T-helper 22 cell (primary cell): ENCODE results near the gene WSCD2.

Experiments used
- DNase-seq: peaks from one replicate; pipeline ENCODE4 v3.0.0-alpha.2; 2020; ENCODE audit warnings: low read depth

The WSCD2 gene

DNA sequence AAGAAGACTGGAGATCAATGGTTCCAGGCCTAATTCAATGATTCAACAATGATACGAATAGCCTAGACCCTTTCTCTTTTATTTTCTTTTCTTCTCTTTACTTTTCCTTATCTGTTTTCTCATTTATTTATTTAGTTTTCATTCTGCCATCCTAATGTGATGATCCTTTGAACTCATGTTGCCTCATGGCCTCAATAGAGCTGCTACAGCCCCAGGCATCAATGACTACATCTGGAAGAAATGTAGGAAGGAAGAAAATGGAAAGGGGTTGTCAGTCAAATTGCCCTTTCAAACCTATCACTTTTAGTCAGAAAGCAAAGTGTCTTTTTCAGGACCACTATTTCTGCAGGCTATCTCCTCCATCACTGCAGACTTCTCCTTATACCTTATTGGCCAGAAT is 140.1 kb downstream of the WSCD2 start:
- no peak for DNase-seq

DNA sequence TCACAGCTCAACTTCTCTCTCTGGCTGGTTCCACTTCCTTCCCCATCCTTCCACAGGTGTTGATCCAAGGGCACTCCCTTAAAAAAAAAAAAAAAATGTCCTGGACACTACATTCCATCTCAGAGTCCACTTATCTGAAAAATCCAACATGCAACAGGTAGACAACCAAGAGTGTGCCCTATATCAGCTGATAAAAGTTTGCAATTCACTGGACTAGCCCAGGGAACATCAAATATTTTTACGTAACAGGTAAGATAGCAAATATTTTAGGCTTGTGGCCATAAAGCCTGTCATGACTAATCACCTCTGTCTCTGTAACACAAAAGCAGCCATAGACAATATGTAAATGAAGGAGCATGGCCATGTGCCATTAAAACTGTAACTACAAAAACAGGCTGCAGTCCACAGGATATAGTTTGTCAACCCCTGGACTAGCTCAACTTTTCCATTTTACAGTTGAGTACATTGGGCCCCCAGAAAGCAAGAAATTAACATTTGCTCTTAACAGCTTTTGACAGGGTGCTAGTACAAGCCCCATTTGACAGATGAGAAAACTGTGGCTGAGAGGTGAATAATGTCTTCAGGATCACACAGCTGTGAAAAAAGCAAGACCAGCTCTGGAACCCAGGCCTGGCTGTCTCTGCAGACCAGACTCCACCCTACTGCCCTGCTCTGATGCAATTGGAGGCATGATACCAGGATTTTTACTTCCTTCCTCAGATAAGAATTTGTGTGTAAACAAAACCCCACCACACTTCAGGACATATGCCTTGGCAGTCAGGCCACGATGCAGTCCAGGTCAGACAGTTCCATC is 141.2 kb downstream of the WSCD2 start:
- no peak for DNase-seq

DNA sequence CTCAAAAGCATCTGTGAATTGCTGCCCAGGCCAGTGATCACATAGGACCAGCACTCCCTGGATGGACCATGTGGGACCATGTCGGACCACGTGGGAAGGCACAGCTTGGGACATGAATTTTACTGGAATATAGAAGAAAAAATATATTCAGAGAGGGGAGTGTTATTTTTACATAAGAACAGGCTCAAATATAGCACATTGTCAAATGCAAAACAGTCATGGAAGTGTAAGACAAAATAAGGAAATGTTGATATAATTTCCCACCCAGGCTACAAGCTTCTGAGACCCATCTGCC is 141.7 kb downstream of the WSCD2 start:
- no peak for DNase-seq

DNA sequence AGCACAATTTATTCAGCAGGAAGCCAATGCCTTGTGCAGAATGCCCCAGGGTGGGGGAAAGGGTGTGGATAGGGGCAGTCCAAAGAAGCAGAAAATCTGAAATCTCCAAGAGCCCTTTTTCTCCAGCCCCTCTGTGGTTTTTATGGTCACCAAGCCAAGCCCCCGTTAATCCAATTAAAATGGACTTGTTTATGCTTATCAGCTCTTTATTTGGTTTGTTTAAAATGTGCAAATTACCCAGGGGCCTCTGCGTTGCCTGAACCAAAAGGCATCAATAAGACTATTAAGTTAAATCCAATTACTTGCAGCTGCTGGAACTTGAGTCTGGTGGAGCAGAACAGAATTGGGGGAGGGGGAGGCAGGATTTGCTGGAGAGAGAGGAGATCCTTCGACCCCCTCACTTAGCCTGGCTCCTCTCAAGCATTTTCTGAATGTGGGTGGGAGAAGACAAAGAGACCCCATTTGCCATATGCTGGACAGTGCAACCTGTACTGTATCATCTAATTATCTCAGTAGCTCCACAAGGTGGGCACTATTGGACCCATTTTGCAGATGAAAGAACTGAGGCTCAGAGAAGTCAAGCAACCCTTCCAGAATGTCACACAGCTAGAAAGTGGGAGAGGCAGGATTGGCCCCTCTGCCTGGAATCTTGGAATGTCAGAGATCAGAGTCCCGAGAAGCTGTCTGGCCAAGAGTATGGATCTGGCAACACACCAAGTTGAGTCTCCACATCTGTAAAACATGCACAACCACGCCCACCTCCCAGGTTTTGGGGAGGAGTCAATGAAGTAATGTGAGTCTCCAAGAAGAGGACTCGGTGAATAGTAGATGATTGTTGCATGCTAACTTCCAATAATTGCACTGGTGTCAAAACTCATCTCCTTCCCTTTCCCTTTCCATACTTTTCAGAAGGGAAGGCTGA is 143.1 kb downstream of the WSCD2 start:
- DNase-seq, result no peak

DNA sequence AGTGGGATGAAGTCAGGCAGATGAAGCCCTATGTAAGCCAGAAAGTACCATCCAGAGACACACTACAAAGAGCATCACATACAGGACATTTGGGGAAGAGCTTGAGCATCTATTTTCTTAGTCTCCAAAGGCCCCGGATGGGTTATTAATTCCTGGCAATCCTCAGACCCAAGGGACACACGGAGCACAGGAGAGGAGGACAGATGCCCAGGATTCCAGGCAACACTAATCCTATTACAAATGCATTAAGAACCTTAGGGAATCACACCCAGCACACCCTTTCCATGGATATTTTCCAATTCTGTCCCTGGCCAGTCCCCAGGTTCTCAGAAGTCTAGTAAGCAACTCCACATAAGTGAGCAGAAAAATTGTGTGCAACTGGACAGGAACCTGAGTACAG is 144.1 kb downstream of the WSCD2 start:
- no peak for DNase-seq

DNA sequence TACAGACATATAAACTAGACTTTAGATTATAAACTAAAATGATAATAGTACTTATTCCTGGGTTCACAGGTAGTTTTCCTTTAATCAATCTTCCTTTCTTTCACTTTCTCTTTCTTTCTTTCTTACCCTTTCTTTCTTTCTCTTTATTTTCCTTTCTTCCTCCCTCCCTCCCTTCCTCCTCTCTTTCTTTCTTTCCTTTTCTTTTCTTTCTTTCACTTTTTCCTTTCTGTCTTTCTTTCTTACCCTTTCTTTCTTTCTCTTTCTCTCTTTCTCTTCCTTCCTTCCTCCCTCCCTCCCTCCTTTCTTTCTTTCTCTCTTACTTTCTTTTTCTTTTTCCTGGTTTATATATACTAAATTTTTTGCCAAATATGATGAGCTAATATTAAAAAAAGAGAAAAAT is 148.5 kb downstream of the WSCD2 start:
- DNase-seq, result no peak

DNA sequence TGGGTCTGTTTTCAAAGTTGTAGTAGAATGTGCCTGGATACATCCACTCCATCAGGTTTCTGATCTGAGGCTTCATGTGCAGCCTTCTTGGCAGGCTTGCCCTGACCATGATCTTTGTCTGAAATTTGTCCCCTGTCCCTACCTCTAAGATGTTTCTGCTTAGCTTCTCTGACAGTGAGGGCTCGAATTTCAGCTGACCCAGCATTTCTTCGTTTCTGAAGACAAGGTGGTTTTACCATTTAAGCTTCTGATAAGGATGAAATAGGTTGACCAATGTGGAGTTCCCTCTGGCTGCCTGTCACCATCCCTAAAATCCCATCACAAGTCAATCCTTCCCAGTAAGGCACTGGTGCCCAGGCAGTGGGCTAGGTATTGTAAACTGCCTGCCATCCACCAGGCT is 153.1 kb downstream of the WSCD2 start:
- DNase-seq, result no peak

DNA sequence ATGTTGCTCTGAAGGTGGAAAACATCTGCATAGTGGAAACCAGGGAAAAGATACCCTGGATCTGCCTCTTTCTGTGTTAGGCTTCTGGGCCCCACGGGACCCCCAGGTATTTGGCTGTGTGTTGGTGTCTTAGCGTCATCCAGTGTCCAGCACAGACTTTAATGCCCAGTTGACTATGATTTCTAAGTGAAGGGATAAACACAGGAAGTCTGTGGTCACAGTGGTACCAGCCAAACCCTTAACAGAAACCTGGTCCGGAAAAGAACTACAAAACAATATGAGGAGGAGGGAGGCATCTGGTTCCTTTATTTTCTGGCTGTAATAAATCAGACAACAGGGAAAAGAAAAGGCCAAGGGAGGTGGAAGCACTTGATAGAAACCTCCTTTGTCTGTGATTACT is 153.6 kb downstream of the WSCD2 start:
- DNase-seq, result no peak

DNA sequence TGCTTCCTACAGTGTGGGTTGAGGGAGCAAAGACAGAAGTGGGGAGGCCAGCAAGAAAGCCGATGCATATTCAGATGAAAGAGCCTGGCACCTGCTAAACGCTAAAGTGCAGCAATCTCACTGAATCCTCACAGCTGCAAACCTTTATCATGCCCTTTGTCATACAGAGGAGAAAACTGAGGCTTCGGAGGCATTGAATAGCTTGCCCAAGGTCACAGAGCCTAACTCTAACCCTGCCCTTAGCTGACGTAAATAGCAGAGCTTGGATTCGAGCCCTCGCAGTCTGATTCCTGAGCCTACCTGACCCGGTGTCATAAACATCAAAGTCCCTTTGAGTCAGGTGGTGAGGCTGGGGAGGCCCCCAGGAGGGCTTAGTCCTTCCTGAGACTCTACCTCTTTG is 155.1 kb downstream of the WSCD2 start:
- no peak for DNase-seq

DNA sequence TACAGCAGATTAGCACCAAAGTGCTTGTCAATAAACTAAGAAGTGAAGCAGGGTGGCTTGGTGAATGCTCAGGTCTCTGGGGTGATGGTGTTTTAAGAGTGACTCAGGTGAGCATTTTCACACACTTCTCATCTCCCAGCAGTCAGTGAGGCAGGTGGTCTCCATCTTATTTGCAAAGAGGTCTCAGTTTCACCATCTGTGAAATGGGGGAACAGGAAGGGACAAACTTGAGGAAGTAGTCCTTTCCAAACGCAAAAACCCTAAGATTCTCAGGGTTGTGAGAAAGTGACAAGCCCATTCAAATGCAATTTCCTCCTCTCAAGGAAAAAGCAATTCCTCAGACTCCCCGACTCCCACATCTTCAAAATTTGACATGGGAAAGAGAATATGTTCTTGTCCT is 155.9 kb downstream of the WSCD2 start:
- DNase-seq, result no peak

DNA sequence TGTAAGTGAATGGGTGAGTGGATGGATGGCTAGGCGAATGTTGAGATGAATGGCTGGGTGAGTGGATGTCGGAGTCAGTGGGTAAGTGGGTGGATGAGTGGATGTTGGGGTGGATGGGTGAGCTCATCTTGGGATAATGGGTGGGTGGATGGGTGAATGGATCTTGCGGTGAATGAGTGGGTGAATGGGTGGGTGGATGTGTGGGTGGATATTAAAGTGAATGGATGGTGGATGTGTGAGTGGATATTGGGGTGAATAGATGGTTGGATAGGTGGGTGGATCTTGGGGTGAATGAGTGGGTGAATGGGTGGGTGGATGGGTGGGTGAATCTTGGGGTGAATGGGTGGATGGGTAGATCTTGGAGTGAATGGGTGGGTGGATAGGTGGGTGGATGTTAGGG is 158.1 kb downstream of the WSCD2 start:
- no peak for DNase-seq

DNA sequence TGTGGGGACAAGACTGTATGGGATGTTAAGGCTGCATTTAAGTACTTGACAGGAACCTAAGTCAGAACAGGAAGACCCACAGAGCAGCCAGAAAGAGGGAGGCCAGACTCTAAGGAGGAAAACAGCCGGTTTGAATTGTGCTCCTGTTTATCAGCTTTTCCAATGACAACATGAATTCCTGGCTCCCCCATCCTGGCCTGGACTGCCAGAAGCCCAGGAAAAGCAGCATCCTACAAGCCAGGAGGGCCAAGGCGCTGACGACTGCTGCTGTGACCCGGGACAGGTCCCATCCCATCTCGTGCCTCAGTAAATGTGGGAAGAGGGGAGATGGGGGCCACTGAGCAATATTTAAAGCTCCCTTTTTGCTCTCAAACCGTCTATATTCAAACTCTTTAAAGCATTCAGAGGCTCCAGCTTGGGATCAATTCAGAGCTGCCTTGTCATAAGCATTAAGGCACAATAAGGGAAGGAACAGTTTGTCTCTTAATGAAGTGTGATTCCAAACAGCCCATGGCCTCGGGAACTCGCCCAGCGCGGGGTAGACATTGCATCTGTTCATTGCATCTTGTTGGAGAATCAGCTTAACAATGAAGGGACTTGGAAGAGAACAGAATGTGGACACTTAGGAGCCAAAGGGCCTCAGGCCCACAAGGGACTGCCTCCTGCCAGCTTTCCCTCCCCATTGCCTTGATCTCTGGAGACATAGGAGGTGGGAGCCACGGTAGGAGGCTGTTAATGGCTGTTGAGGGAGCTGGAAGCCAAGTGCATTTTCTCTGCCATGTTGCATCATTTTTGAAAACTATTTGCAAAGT is 160.5 kb downstream of the WSCD2 start:
- no peak for DNase-seq

DNA sequence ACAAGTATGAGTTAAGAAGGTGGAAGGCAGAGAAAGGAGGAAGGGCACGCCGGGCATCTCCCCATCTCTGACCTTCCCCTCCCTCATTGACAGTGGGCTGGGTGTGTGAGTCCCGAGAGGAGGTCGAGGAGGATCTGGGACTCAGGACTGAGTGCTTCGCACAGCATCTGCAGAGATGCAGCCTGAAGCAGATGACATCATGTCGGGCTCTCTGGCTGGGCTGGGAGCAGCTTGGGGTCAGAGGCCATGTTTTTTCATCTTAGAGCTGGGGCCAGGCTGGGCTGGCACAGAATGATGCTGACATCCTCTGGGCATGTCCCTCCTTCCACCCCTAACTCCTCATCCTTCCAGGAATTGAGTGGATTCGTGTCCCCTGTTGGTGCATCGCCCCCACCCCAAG is 166.6 kb downstream of the WSCD2 start:
- DNase-seq, result no peak

DNA sequence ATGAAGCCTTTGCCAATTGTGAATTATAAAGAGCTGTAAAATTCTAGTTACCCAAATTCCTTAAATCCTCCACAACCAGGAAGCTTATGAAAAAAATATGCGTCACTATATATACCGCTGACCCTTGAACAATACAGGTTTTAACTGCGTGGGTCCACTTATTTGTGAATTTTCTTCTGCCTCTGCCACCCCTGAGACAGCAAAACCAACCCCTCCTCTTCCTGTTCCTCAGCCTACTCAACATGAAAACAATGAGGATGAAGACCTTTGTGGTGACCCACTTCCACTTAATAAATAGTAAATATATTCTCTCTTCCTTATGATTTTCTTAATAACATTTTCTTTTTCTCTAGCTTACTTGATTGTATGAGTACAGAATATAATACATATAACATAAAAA is 167.9 kb downstream of the WSCD2 start:
- no peak for DNase-seq

DNA sequence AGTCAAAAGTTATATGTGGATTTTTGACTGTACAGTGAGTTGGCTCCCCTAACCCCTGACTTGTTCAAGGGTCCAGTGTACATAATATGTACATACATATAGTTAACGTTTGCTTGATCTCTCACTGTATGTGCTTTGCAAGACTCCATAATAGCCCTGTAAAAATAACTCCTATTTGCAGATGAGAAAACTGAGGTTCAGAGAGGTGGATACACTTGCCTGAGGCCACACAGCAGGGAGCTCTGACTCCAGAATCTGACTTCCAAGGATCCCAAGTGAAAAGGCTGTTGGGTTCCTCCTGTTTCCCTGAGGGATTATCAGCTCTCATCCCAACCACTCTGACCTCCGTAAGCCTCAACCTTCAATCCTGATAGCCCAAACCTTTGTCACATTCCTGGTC is 168.3 kb downstream of the WSCD2 start:
- DNase-seq, result no peak

DNA sequence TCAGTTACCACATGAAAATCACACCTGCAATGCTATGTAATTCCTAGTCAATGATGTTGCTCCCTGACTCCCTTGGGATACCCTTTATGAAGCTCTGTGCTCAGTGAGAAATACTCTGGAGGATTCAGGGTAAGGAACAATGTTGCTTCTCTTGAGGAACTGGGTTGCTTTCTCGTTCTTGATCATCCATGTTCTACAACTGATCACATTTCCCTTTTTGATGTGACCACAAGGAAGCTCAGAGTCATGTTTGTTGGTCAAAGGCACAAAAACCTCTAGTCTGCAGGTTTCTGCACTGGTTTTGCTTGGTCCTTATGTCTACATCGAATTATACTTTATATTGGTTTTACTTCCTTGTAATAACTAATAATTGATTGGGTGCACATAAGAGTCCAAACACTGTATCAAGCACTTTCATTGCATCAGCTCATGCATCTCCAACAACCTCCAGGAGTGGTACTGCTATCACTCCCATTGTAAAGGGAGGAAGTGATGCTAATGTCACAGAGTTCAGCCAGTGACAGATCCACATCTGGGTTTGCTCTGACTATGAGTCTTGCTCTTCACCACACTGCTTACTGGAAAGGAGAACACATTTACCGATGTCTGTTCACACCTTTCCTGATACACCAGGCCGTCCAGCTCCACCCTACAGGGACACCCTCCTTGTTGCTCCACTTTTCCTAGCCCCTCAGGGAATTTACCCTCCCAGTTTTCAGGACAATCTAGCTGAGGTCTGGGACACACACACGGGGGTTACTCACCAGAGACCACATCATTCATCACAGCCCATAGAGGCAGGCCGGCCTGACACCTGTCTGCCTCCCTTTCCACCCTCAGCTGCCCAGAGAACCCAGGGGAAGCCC is 169.0 kb downstream of the WSCD2 start:
- no peak for DNase-seq

DNA sequence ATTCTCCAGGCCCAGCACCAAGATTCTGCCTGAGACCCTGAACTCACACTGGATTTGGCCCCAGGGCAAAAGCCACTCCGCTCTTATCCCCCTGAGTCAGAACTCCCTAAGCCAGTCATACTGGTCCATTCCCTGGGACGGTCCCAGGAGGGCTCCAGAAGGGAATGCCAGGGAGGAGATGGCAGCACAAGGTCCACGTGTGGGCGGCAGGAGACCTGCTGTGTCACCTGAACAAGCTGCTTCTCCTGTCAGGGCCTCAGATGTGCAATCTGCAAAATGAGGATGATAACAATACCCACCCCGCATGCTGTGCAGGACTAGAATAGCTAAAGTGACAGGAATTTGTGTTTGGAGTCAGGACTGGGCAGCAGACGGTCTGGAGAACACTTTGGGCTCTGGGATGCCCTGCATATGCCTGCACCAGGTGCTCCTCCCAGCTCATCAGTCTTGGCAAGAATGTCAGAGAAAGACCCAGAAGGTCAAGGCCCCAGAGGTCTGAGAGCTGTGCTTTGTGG is 169.7 kb downstream of the WSCD2 start:
- no peak for DNase-seq

DNA sequence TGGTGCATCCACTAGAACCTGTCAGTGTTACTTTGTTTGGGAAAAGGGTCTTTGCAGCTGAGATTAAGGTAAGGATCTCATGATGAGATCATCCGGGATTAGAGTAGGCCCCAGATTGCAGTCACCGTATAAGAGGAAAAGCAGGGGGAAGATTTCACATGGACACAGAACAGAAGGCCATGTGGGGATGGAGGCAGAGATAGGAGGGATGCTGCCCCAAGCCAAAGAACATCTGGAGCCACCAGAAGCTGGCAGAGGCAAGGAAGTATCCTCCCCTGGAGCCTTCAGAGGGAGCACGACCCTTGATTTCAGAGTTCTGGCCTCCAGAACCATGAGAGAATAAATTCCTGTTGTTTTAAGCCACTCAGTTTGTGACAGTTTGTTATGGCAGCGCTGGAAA is 170.4 kb downstream of the WSCD2 start:
- no peak for DNase-seq
